Osteoblast (primary cell): ENCODE results near the gene ACTL8. TPM values are rescaled to one million over a fixed set of nuclear protein-coding genes. Genes with fewer than 3 reads are reported as not detected.

ENCODE experiments used
- DNase-seq: peaks from one replicate; pipeline ENCODE4 v3.0.0; 2011; ENCODE audit warnings: low spot score, mixed read lengths; ENCODE audit not compliant: insufficient read length; ENCODE audit errors: missing footprints
- H2AFZ ChIP-seq: 2 replicates; pipeline ENCODE4 v1.6.0; 2011; ENCODE audit warnings: mild to moderate bottlenecking, low read length
- H3K27ac ChIP-seq: 2 replicates; pipeline ENCODE4 v1.5.1; 2011; ENCODE audit warnings: mild to moderate bottlenecking, low read depth, low read length, moderate library complexity
- H3K27me3 ChIP-seq: 2 replicates; pipeline ENCODE4 v1.6.0; 2012; ENCODE audit warnings: mild to moderate bottlenecking, control low read depth, inconsistent platforms, low read length, moderate library complexity; ENCODE audit not compliant: insufficient read depth
- H3K36me3 ChIP-seq: 2 replicates; pipeline ENCODE4 v1.5.1; 2011; ENCODE audit warnings: mild to moderate bottlenecking, low read length, control low read depth, moderate library complexity; ENCODE audit not compliant: insufficient read depth
- H3K4me1 ChIP-seq: 2 replicates; pipeline ENCODE4 v1.5.1; 2011; ENCODE audit warnings: mild to moderate bottlenecking, low read length, control low read depth, moderate library complexity; ENCODE audit not compliant: insufficient read depth
- H3K4me2 ChIP-seq: 2 replicates; pipeline ENCODE4 v1.6.0; 2011; ENCODE audit warnings: mild to moderate bottlenecking, low read length; ENCODE audit not compliant: insufficient read depth
- H3K4me3 ChIP-seq: fragments of 200-600 bp; sonication (generic); 3 replicates; pipeline ENCODE4 v1.5.1; 2012; ENCODE audit warnings: mild to moderate bottlenecking, low read length, inconsistent platforms; ENCODE audit not compliant: insufficient read depth
- H3K79me2 ChIP-seq: 2 replicates; pipeline ENCODE4 v1.6.0; 2012; ENCODE audit warnings: mild to moderate bottlenecking, low read length, control low read depth, inconsistent platforms; ENCODE audit not compliant: insufficient read depth
- H3K9me3 ChIP-seq: 2 replicates; pipeline ENCODE4 v1.5.1; 2011; ENCODE audit warnings: low read depth, low read length, control low read depth
- H4K20me1 ChIP-seq: 2 replicates; pipeline ENCODE4 v1.6.0; 2012; ENCODE audit warnings: mild to moderate bottlenecking, low read length, control low read depth; ENCODE audit not compliant: insufficient read depth
- total RNA-seq: library from RNA; depleted of rRNA; stranded (reverse); fragments of >200 nt; gene quantifications from 2 replicates; pipeline ENCODE4 v1.2.3, GENCODE V29; 2012
- TF ChIP-seq, protein P1 (sequence below): IDR thresholded peaks from 2 replicates; pipeline ENCODE4 v1.5.1; 2011; ENCODE audit warnings: mild to moderate bottlenecking, low read depth, low read length, moderate library complexity; ENCODE audit errors: extremely low read depth

Gene ACTL8
- total RNA-seq, 1 donor = not detected

DNA sequence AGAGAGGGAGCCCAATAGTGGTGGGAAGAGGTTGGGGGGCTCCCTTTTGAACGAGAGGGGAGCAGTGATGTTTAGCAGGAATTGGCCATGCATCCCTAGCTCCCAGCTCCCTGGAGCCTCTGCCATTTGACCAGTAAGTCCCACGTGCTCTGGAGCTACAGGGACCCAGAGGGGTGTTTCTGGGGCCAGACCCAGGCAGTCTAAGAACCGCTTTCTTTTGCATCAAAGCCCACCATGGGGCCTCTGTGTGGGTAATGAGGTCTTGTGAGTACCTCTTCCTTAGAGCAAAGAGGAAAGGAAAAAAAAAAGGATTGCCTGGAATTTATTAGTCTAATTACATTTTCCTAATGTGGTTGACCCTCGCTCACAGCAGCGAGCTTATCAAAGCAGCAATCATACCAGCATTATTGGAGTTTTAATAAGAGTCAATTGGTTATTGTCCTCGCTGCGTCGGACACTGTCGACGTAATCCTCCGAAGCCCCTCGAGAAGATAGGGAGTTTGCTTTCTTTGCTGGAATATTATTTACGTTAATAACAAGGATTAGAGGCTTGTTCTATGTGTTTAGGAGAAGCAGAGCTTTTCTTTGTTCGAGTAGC is 17.6 kb downstream of the ACTL8 start:
- Histone ChIP-seq H3K4me1 (peaks cover 19% of the 10 kb centered on the region), H3K4me3 (no peak overlapping the region), H3K27me3 (peaks cover 8% of the 10 kb centered on the region), H3K9me3 (no peaks in the 10 kb centered on the region), H3K79me2 (no peaks in the 10 kb centered on the region), H2AFZ (no peak overlapping the region), H4K20me1 (no peaks in the 10 kb centered on the region), H3K27ac (no peak overlapping the region), H3K36me3 (no peaks in the 10 kb centered on the region), H3K4me2 (no peak overlapping the region)
- TF ChIP-seq, protein P1, sequence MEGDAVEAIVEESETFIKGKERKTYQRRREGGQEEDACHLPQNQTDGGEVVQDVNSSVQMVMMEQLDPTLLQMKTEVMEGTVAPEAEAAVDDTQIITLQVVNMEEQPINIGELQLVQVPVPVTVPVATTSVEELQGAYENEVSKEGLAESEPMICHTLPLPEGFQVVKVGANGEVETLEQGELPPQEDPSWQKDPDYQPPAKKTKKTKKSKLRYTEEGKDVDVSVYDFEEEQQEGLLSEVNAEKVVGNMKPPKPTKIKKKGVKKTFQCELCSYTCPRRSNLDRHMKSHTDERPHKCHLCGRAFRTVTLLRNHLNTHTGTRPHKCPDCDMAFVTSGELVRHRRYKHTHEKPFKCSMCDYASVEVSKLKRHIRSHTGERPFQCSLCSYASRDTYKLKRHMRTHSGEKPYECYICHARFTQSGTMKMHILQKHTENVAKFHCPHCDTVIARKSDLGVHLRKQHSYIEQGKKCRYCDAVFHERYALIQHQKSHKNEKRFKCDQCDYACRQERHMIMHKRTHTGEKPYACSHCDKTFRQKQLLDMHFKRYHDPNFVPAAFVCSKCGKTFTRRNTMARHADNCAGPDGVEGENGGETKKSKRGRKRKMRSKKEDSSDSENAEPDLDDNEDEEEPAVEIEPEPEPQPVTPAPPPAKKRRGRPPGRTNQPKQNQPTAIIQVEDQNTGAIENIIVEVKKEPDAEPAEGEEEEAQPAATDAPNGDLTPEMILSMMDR = no peak
- DNase-seq = no peak

DNA sequence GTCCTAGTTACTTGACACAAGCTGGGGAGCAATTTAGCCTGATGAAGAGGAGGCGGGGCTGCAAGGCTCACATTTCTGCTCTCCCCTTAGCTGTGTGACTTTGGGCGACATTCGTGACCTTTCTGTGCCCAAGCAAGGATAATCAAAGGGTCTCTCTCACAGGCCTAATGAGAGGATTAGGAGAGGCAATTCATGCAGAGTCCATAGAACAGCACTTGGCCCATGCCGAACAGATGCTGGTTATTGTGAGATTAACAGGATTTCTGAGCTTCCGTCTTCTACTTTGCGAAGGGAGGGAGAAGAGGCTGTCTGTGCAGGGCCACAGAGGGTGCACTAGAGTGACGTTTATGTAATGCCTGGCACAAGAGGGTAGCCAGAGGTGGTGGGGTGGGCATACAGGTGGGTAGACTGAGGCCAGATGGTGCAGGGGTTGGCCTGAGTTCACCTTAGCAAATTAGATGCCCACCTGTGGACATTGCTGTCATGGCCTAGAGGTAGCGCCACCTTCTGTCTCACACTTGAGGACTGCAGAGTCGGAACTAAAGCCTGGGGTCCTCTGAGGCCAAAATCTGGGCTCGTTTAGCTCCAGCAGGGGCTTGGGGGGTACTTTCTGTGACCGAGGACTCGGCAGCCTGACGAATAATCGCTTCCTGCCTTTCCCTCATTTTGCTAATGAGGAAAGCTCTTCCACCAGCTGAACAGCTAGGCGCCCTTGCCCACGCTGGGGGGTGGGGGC is 18.6 kb downstream of the ACTL8 start:
- Histone ChIP-seq H3K4me1 (peaks cover 10% of the 10 kb centered on the region), H3K36me3 (no peaks in the 10 kb centered on the region), H2AFZ (peak overlapping the region; percentile 41), H4K20me1 (no peaks in the 10 kb centered on the region), H3K9me3 (no peaks in the 10 kb centered on the region), H3K79me2 (no peaks in the 10 kb centered on the region), H3K4me3 (no peak overlapping the region), H3K4me2 (no peak overlapping the region), H3K27me3 (peaks cover 8% of the 10 kb centered on the region), H3K27ac (no peak overlapping the region)
- TF ChIP-seq, protein P1 = no peak
- no peak for DNase-seq

DNA sequence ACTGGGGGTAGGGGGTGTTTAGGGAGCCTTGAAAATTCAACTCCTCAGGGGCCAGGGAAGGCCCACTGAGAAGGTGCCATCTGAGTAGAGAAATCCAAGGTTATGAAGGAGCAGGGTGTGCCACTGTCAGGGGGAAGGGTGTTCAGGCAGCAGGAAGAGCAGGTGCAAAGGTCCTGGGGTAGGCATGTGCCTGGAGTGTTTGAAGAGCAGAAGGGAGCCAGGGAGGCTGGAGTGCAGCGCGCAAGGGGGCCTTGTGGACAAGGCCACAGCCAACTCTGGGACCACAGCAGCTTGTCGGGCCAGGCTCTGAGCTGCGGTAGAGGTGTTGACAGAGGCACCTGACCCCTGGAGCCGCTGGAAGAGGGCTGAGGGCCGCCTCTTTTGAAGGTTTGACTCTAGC is 19.3 kb downstream of the ACTL8 start:
- Histone ChIP-seq H3K27me3 (peaks cover 8% of the 10 kb centered on the region), H3K4me2 (no peak overlapping the region), H3K4me1 (peaks cover 3% of the 10 kb centered on the region), H3K9me3 (no peaks in the 10 kb centered on the region), H3K79me2 (no peaks in the 10 kb centered on the region), H4K20me1 (no peaks in the 10 kb centered on the region), H3K27ac (no peak overlapping the region), H2AFZ (no peak overlapping the region), H3K36me3 (no peaks in the 10 kb centered on the region), H3K4me3 (no peak overlapping the region)
- DNase-seq = no peak
- TF ChIP-seq, protein P1 = no peak

DNA sequence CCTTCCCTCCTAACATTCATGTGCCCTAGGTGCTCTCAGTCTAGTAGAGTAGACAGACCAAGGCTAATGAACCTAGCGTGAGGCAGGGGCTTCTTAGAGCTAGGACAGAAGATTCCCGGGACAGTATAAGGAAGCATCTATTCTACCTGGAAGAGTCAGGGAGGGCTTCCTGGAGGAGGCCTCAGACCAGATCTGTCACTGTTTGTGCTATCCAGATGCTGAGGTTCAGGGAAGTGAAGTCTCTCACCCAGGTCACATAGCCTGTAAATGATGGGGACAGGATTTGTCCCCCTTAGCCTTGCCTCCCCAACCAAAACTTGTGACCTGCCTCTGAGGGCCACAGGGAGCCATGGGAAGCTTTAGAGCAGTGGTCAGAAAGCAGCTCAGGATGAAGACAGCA is 20.7 kb downstream of the ACTL8 start:
- Histone ChIP-seq H3K4me1 (no peaks in the 10 kb centered on the region), H3K36me3 (no peaks in the 10 kb centered on the region), H3K79me2 (no peaks in the 10 kb centered on the region), H3K4me3 (no peak overlapping the region), H3K27ac (no peak overlapping the region), H4K20me1 (no peaks in the 10 kb centered on the region), H3K27me3 (peaks cover 8% of the 10 kb centered on the region), H3K4me2 (no peak overlapping the region), H2AFZ (no peak overlapping the region), H3K9me3 (no peaks in the 10 kb centered on the region)
- no peak for DNase-seq
- TF ChIP-seq, protein P1 = no peak
